Medulla oblongata (tissue), 1 donor: ENCODE measurements around the gene MCTP2.

Experiments
- DNase-seq: peaks from one replicate; pipeline ENCODE4 v3.0.0-alpha.2; 2015; ENCODE audit errors: extremely low spot score

MCTP2 gene

GRCh38 chr15:94262201-94262600 lies 30.8 kb downstream of the MCTP2 start:
- no peak for DNase-seq

- no peak for DNase-seq
Observed at GRCh38 chr15:94263341-94264273, 32.2 kb downstream of the MCTP2 start.

- DNase-seq, result no peak
Observed at GRCh38 chr15:94265009-94265408, 33.6 kb downstream of the MCTP2 start.

GRCh38 chr15:94265982-94266381 lies 34.6 kb downstream of the MCTP2 start:
- DNase-seq, result no peak

GRCh38 chr15:94266789-94267188 lies 35.4 kb downstream of the MCTP2 start:
- no peak for DNase-seq

- DNase-seq, result no peak
Observed at GRCh38 chr15:94269954-94270353, 38.6 kb downstream of the MCTP2 start.

GRCh38 chr15:94270570-94270969 lies 39.2 kb downstream of the MCTP2 start:
- DNase-seq, result no peak

GRCh38 chr15:94272251-94272898 lies 41.0 kb downstream of the MCTP2 start:
- no peak for DNase-seq

GRCh38 chr15:94273826-94274225 lies 42.5 kb downstream of the MCTP2 start:
- no peak for DNase-seq

- no peak for DNase-seq
Observed at GRCh38 chr15:94274745-94275144, 43.4 kb downstream of the MCTP2 start.

- no peak for DNase-seq
Observed at GRCh38 chr15:94277485-94277884, 46.1 kb downstream of the MCTP2 start.

- DNase-seq, result no peak
Observed at GRCh38 chr15:94279736-94280135, 48.4 kb downstream of the MCTP2 start.

- DNase-seq, result no peak
Observed at GRCh38 chr15:94280301-94280700, 48.9 kb downstream of the MCTP2 start.

GRCh38 chr15:94282269-94283250 lies 51.2 kb downstream of the MCTP2 start:
- no peak for DNase-seq

- no peak for DNase-seq
Observed at GRCh38 chr15:94286583-94286982, 55.2 kb downstream of the MCTP2 start.

GRCh38 chr15:94287794-94288246 lies 56.5 kb downstream of the MCTP2 start:
- no peak for DNase-seq

- no peak for DNase-seq
Observed at GRCh38 chr15:94290730-94291129, 59.4 kb downstream of the MCTP2 start.

- DNase-seq, result no peak
Observed at GRCh38 chr15:94293411-94294402, 62.3 kb downstream of the MCTP2 start.

- DNase-seq, result no peak
Observed at GRCh38 chr15:94294556-94294955, 63.2 kb downstream of the MCTP2 start.

- no peak for DNase-seq
Observed at GRCh38 chr15:94295275-94295674, 63.9 kb downstream of the MCTP2 start.

- DNase-seq, result no peak
Observed at GRCh38 chr15:94296717-94297116, 65.4 kb downstream of the MCTP2 start.
